Measurements from ENCODE around the gene BCL11B.

DNA sequence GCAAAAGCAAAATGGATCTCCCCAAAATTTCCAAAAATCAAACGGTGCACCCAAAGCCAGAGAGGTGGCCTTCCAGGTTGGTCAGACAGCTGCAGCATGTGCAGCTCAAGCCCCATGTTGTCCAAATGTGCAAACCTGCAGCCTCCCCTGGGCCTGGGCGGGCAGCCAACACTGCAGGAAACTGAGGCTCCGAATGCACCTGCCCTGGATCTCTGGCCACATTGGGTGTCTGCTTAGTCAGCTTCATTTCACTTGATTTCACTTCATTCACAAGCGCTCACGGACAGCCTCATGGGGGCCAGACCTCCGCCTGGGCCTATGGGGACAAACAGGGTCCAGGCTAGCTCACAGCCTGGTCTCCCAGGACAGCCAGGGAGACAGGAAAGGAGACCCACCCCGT lies 59.8 kb downstream of the BCL11B start:
- TF ChIP-seq, protein P1, sequence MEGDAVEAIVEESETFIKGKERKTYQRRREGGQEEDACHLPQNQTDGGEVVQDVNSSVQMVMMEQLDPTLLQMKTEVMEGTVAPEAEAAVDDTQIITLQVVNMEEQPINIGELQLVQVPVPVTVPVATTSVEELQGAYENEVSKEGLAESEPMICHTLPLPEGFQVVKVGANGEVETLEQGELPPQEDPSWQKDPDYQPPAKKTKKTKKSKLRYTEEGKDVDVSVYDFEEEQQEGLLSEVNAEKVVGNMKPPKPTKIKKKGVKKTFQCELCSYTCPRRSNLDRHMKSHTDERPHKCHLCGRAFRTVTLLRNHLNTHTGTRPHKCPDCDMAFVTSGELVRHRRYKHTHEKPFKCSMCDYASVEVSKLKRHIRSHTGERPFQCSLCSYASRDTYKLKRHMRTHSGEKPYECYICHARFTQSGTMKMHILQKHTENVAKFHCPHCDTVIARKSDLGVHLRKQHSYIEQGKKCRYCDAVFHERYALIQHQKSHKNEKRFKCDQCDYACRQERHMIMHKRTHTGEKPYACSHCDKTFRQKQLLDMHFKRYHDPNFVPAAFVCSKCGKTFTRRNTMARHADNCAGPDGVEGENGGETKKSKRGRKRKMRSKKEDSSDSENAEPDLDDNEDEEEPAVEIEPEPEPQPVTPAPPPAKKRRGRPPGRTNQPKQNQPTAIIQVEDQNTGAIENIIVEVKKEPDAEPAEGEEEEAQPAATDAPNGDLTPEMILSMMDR (IDR thresholded peaks at IDR 0.05 in 2 of 3, conservative IDR thresholded peaks at IDR 0.05 in 1 of 3; ENCODE audit: control insufficient read depth in 2 of 3, extremely low read depth in 1 of 3, insufficient read depth in 1 of 3, low read depth in 3 of 3, low read length in 3 of 3), result no peak
- TF ChIP-seq POLR2A (IDR thresholded peaks at IDR 0.05; ENCODE audit: low read depth, low read length), result no peak
- TF ChIP-seq YY1 (IDR thresholded peaks at IDR 0.05; ENCODE audit: low read depth, low read length), result no peak
- TF ChIP-seq, protein P2, sequence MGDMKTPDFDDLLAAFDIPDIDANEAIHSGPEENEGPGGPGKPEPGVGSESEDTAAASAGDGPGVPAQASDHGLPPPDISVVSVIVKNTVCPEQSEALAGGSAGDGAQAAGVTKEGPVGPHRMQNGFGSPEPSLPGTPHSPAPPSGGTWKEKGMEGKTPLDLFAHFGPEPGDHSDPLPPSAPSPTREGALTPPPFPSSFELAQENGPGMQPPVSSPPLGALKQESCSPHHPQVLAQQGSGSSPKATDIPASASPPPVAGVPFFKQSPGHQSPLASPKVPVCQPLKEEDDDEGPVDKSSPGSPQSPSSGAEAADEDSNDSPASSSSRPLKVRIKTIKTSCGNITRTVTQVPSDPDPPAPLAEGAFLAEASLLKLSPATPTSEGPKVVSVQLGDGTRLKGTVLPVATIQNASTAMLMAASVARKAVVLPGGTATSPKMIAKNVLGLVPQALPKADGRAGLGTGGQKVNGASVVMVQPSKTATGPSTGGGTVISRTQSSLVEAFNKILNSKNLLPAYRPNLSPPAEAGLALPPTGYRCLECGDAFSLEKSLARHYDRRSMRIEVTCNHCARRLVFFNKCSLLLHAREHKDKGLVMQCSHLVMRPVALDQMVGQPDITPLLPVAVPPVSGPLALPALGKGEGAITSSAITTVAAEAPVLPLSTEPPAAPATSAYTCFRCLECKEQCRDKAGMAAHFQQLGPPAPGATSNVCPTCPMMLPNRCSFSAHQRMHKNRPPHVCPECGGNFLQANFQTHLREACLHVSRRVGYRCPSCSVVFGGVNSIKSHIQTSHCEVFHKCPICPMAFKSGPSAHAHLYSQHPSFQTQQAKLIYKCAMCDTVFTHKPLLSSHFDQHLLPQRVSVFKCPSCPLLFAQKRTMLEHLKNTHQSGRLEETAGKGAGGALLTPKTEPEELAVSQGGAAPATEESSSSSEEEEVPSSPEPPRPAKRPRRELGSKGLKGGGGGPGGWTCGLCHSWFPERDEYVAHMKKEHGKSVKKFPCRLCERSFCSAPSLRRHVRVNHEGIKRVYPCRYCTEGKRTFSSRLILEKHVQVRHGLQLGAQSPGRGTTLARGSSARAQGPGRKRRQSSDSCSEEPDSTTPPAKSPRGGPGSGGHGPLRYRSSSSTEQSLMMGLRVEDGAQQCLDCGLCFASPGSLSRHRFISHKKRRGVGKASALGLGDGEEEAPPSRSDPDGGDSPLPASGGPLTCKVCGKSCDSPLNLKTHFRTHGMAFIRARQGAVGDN (IDR thresholded peaks at IDR 0.05), result no peak
- TF ChIP-seq JUND (IDR thresholded peaks at IDR 0.05; ENCODE audit: low read depth, low read length), result no peak
